Spleen (tissue), 7 donors: ENCODE measurements around the gene PRKCB.

Experiments used
- POLR2A ChIP-seq, 3 donors: fragments of 450-650 bp; IDR thresholded peaks; one replicate each; pipeline ENCODE4 v1.5.1; 2017; ENCODE audit warnings: antibody characterized with exemption in 3 of 3, mild to moderate bottlenecking in 1 of 3
- POLR2AphosphoS5 ChIP-seq, 3 donors: sonication (generic); formaldehyde crosslinking; IDR thresholded peaks; one replicate each; pipeline ENCODE4 v1.5.1; 2017; ENCODE audit warnings: antibody characterized with exemption in 3 of 3
- TF ChIP-seq, protein P1 (sequence below), 11 experiments: fragments of 200-600 bp in 7 of 11; fragments of 450-650 bp in 4 of 11; sonication (generic) in 4 of 11; IDR thresholded peaks in 8 of 11; conservative IDR thresholded peaks in 3 of 11; 1 replicate in 7 of 11; 2 replicates in 4 of 11; pipeline versions ENCODE4 v1.4.0 to v1.8.0; 2016 to 2021; ENCODE audit warnings: antibody characterized with exemption in 11 of 11, inconsistent platforms in 4 of 11, mild to moderate bottlenecking in 1 of 11
- donor health status: DM: no; HTN: no; CAD: no; lungs with moderate emphysema.
- donor health status: DM: no; HTN: no; CAD: no.
- donor health status: DM: no; HTN: no; CAD: no.

DNA sequence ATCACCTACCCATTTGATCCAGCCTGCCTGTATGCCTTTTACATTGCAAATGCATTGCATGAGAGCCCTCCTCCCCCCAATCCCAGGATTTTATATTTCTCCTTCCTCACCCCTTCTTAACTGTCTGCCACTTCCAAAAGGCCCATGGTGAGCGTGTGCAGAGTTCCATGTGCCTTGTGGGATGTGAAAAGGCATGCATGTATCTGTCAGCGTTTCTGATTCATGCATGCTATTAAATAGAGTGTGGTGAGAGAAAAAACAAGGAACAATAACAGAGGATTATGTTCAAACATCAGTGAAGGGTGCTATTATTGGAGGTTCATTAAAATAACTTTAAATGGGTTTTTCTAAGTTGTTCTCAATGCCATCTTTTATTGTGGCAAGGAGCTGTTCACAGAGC is 359.4 kb downstream of the PRKCB start:
- TF ChIP-seq POLR2AphosphoS5 (IDR thresholded peaks at IDR 0.05), result no peak
- no peak for TF ChIP-seq POLR2A (IDR thresholded peaks at IDR 0.05)
- TF ChIP-seq, protein P1, sequence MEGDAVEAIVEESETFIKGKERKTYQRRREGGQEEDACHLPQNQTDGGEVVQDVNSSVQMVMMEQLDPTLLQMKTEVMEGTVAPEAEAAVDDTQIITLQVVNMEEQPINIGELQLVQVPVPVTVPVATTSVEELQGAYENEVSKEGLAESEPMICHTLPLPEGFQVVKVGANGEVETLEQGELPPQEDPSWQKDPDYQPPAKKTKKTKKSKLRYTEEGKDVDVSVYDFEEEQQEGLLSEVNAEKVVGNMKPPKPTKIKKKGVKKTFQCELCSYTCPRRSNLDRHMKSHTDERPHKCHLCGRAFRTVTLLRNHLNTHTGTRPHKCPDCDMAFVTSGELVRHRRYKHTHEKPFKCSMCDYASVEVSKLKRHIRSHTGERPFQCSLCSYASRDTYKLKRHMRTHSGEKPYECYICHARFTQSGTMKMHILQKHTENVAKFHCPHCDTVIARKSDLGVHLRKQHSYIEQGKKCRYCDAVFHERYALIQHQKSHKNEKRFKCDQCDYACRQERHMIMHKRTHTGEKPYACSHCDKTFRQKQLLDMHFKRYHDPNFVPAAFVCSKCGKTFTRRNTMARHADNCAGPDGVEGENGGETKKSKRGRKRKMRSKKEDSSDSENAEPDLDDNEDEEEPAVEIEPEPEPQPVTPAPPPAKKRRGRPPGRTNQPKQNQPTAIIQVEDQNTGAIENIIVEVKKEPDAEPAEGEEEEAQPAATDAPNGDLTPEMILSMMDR (IDR thresholded peaks at IDR 0.05 in 8 of 11, conservative IDR thresholded peaks at IDR 0.05 in 3 of 11), result no peak
